H9 (cell line): ENCODE data around the gene WWC2. TPM values are rescaled to one million over a fixed set of nuclear protein-coding genes. Genes with fewer than 3 reads are reported as not detected.

Source experiments
- DNase-seq: peaks from one replicate; pipeline ENCODE4 v3.0.0-alpha.2; 2017
- H2AFZ ChIP-seq: one replicate; pipeline ENCODE4 v1.6.1; 2013; ENCODE audit warnings: mild to moderate bottlenecking, low read length, control low read depth, moderate library complexity
- H2AK5ac ChIP-seq: 2 replicates; pipeline ENCODE4 v1.6.1; 2013; ENCODE audit warnings: low read length, control low read depth, mixed read lengths; ENCODE audit not compliant: insufficient read length
- H2BK120ac ChIP-seq: one replicate; pipeline ENCODE4 v1.6.1; 2013; ENCODE audit warnings: low read depth, mild to moderate bottlenecking, low read length, control low read depth, inconsistent platforms; ENCODE audit not compliant: poor library complexity, severe bottlenecking
- H2BK12ac ChIP-seq: 2 replicates; pipeline ENCODE4 v1.6.1; 2013; ENCODE audit warnings: low read length, control low read depth, mixed read lengths, low read depth; ENCODE audit not compliant: insufficient read length
- H2BK15ac ChIP-seq: 2 replicates; pipeline ENCODE4 v1.6.1; 2013; ENCODE audit warnings: low read depth, low read length, control low read depth
- H2BK20ac ChIP-seq: one replicate; pipeline ENCODE4 v1.6.1; 2013; ENCODE audit warnings: low read depth, mild to moderate bottlenecking, low read length, control low read depth, inconsistent platforms; ENCODE audit not compliant: poor library complexity, severe bottlenecking
- H2BK5ac ChIP-seq: 2 replicates; pipeline ENCODE4 v1.6.1; 2013; ENCODE audit warnings: low read length, control low read depth, mixed read lengths; ENCODE audit not compliant: insufficient read length
- H3K14ac ChIP-seq: 2 replicates; pipeline ENCODE4 v1.6.1; 2013; ENCODE audit warnings: low read length, control low read depth; ENCODE audit not compliant: insufficient read depth
- H3K18ac ChIP-seq: 2 replicates; pipeline ENCODE4 v1.6.1; 2013; ENCODE audit warnings: low read depth, mild to moderate bottlenecking, mixed read lengths, low read length, control low read depth; ENCODE audit not compliant: insufficient read length
- H3K23ac ChIP-seq: 2 replicates; pipeline ENCODE4 v1.6.1; 2013; ENCODE audit warnings: low read length, control low read depth, mixed read lengths, low read depth; ENCODE audit not compliant: insufficient read length
- H3K23me2 ChIP-seq: 2 replicates; pipeline ENCODE4 v1.6.1; 2013; ENCODE audit warnings: low read depth, mild to moderate bottlenecking, mixed read lengths, low read length, control low read depth; ENCODE audit not compliant: insufficient read length, poor library complexity, severe bottlenecking
- H3K27ac ChIP-seq: 2 replicates; pipeline ENCODE4 v1.5.1; 2013; ENCODE audit warnings: low read length, control low read depth, mixed read lengths, low read depth; ENCODE audit not compliant: insufficient read length
- H3K27me3 ChIP-seq: 2 replicates; pipeline ENCODE4 v1.6.1; 2013; ENCODE audit warnings: low read length, control low read depth, inconsistent platforms; ENCODE audit not compliant: insufficient read depth
- H3K4ac ChIP-seq: 2 replicates; pipeline ENCODE4 v1.6.1; 2013; ENCODE audit warnings: low read depth, mild to moderate bottlenecking, control low read depth, inconsistent platforms, low read length, moderate library complexity
- H3K4me1 ChIP-seq: 2 replicates; pipeline ENCODE4 v1.6.1; 2013; ENCODE audit warnings: low read length, control low read depth, inconsistent platforms; ENCODE audit not compliant: insufficient read depth
- H3K4me2 ChIP-seq: 2 replicates; pipeline ENCODE4 v1.6.1; 2013; ENCODE audit warnings: low read length, control low read depth, mixed read lengths; ENCODE audit not compliant: insufficient read length, insufficient read depth
- H3K56ac ChIP-seq: 2 replicates; pipeline ENCODE4 v1.6.1; 2013; ENCODE audit warnings: low read depth, mild to moderate bottlenecking, mixed read lengths, low read length, control low read depth; ENCODE audit not compliant: insufficient read length
- H3K79me1 ChIP-seq: 2 replicates; pipeline ENCODE4 v1.6.1; 2013; ENCODE audit warnings: low read depth, mild to moderate bottlenecking, moderate library complexity, low read length, control low read depth, inconsistent platforms; ENCODE audit not compliant: insufficient read depth, poor library complexity, severe bottlenecking
- H3K79me2 ChIP-seq: 2 replicates; pipeline ENCODE4 v1.6.1; 2013; ENCODE audit warnings: low read length, control low read depth, inconsistent platforms; ENCODE audit not compliant: insufficient read depth
- H3K9ac ChIP-seq: 2 replicates; pipeline ENCODE4 v1.6.1; 2013; ENCODE audit warnings: low read length, control low read depth, mixed read lengths; ENCODE audit not compliant: insufficient read length; ENCODE audit errors: extremely low read depth
- H3K9me3 ChIP-seq: one replicate; pipeline ENCODE4 v1.6.1; 2013; ENCODE audit warnings: low read depth, low read length, inconsistent platforms; ENCODE audit not compliant: control insufficient read depth
- H3T11ph ChIP-seq: one replicate; pipeline ENCODE4 v1.6.1; 2013; ENCODE audit warnings: mild to moderate bottlenecking, low read length, control low read depth, inconsistent platforms
- H4K20me1 ChIP-seq: one replicate; pipeline ENCODE4 v1.6.1; 2013; ENCODE audit not compliant: control insufficient read depth, insufficient read length, insufficient read depth
- H4K5ac ChIP-seq: 2 replicates; pipeline ENCODE4 v1.6.1; 2013; ENCODE audit warnings: low read depth, mild to moderate bottlenecking, mixed read lengths, low read length, control low read depth; ENCODE audit not compliant: insufficient read length
- H4K8ac ChIP-seq: replicated peaks from 2 replicates; pipeline ENCODE4 v1.6.1; 2013; ENCODE audit warnings: low read length, control low read depth, mixed read lengths, low read depth; ENCODE audit not compliant: insufficient read length
- H4K91ac ChIP-seq: 2 replicates; pipeline ENCODE4 v1.6.1; 2013; ENCODE audit warnings: low read depth, mild to moderate bottlenecking, moderate library complexity, mixed read lengths, low read length, control low read depth; ENCODE audit not compliant: insufficient read length
- H3K27ac Mint-ChIP-seq, 3 experiments: 2 replicates in 2 of 3; 3 replicates in 1 of 3; pipeline ENCODE4 v1.8.0; 2020 to 2021; ENCODE audit warnings: mixed read lengths in 3 of 3, mild to moderate bottlenecking in 1 of 3, moderate library complexity in 1 of 3
- H3K27me3 Mint-ChIP-seq: 2 replicates; pipeline ENCODE4 v1.8.0; 2021; ENCODE audit warnings: low read depth, mild to moderate bottlenecking, moderate library complexity, mixed read lengths
- H3K36me3 Mint-ChIP-seq, 3 experiments: 2 replicates in 2 of 3; 3 replicates in 1 of 3; pipeline ENCODE4 v1.8.0; 2020 to 2021; ENCODE audit warnings: low read depth in 3 of 3, mixed read lengths in 3 of 3; ENCODE audit not compliant: insufficient read depth in 1 of 3
- H3K4me1 Mint-ChIP-seq, 2 experiments: 2 replicates each; pipeline ENCODE4 v1.8.0; 2020; ENCODE audit warnings: mixed read lengths in 2 of 2
- H3K4me3 Mint-ChIP-seq, 2 experiments: 2 replicates in 1 of 2; 3 replicates in 1 of 2; pipeline ENCODE4 v1.8.0; 2020 to 2021; ENCODE audit warnings: mild to moderate bottlenecking in 2 of 2, mixed read lengths in 2 of 2, moderate library complexity in 1 of 2
- H3K9me3 Mint-ChIP-seq, 2 experiments: 2 replicates in 1 of 2; 3 replicates in 1 of 2; pipeline ENCODE4 v1.8.0; 2020; ENCODE audit warnings: mild to moderate bottlenecking in 2 of 2, mixed read lengths in 2 of 2, moderate library complexity in 1 of 2
- WGBS: extraction: QIAGEN DNeasy Blood & Tissue Kit; methylation state at CpG from one replicate; pipeline ENCODE4 v1.1.7; 2013; ENCODE audit warnings: missing lambda C conversion rate, low lambda C conversion rate, mixed read lengths; ENCODE audit not compliant: insufficient read length; ENCODE audit errors: extremely low coverage; 5-methylcytosine and 5-hydroxymethylcytosine counted together
- total RNA-seq: library from RNA; stranded (reverse); gene quantifications from 2 replicates; pipeline ENCODE4 v1.2.1, GENCODE V29; 2021
- TF ChIP-seq, protein P1 (sequence below): fragments of 200-600 bp; sonication (generic); conservative IDR thresholded peaks from 3 replicates; pipeline ENCODE4 v1.8.0; 2021; ENCODE audit warnings: antibody characterized with exemption, mild to moderate bottlenecking

The WWC2 gene
- total RNA-seq, 1 experiment from 2014 or later: 106 TPM

DNA sequence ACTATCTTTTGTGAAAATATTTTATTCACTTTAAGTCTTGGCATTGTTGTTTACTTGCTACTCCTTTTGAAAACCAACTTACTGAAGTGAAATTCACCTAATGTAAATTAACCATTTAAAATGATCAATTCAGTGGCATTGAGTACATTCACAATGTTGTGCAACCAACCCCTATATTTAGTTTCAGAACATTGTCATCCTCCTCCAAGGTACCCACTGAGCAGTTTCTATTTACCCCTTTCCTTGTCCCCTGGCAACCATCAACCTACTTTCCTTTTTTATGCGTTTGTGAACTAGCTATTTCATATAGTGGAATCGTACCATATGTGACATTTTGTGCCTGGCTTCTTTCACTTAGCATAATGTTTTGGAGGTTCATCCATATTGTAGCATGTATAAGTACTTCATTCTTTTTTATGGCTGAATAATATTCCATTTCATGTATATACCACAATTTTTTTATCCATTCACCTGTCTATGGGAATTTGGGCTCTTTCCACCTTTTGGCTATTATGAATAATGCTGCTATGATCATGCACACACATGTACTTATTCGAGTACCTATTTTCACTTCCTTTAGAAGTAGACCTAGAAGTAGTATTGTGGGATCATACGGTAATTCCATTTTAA, 85.0 kb downstream of the WWC2 start:
- peak overlapping the region; percentile 69 for H3K4me2 ChIP-seq
- WGBS: no CpG with 5 or more reads among the region's 4 CpGs

More for the DNA sequence above, 85.0 kb downstream of the WWC2 start:
- peak overlapping the region; percentile 30 to 58 for H3K4me3 Mint-ChIP-seq
- no peak for DNase-seq
- Histone ChIP-seq H3K9me3 (no peaks in the 10 kb centered on the region), H2BK5ac (no peak overlapping the region), H4K5ac (no peak overlapping the region), H2AFZ (no peak overlapping the region), H3K9ac (no peak overlapping the region), H3K27ac (peak overlapping the region; percentile 99), H4K20me1 (no peaks in the 10 kb centered on the region), H3T11ph (no peak overlapping the region), H3K23me2 (peaks cover 4% of the 10 kb centered on the region), H3K23ac (no peak overlapping the region), H3K27me3 (no peaks in the 10 kb centered on the region), H2BK12ac (no peak overlapping the region), H2AK5ac (peak overlapping the region; percentile 9), H3K4me1 (peaks cover 23% of the 10 kb centered on the region), H3K79me1 (no peaks in the 10 kb centered on the region), H3K18ac (no peak overlapping the region), H3K4ac (no peak overlapping the region; the same call in 1 of the 2 replicates), H2BK15ac (no peak overlapping the region), H4K8ac (no peak overlapping the region), H3K56ac (no peak overlapping the region), H3K14ac (no peak overlapping the region), H3K79me2 (peaks cover 13% of the 10 kb centered on the region; the same call in 1 of the 2 replicates), H4K91ac (no peak overlapping the region), H2BK20ac (no peak overlapping the region), H2BK120ac (no peak overlapping the region)
- peak overlapping the region; percentile 93 to 99 (median 98); a peak in 6 of 7 replicates for H3K27ac Mint-ChIP-seq
- TF ChIP-seq, protein P1, sequence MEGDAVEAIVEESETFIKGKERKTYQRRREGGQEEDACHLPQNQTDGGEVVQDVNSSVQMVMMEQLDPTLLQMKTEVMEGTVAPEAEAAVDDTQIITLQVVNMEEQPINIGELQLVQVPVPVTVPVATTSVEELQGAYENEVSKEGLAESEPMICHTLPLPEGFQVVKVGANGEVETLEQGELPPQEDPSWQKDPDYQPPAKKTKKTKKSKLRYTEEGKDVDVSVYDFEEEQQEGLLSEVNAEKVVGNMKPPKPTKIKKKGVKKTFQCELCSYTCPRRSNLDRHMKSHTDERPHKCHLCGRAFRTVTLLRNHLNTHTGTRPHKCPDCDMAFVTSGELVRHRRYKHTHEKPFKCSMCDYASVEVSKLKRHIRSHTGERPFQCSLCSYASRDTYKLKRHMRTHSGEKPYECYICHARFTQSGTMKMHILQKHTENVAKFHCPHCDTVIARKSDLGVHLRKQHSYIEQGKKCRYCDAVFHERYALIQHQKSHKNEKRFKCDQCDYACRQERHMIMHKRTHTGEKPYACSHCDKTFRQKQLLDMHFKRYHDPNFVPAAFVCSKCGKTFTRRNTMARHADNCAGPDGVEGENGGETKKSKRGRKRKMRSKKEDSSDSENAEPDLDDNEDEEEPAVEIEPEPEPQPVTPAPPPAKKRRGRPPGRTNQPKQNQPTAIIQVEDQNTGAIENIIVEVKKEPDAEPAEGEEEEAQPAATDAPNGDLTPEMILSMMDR: no peak
- no peaks in the 10 kb centered on the region; the same call in 1 of the 2 replicates for H3K27me3 Mint-ChIP-seq
- peaks cover 68 to 70% of the 10 kb centered on the region in 2 experiments for H3K4me1 Mint-ChIP-seq
- peaks cover 5% of the 10 kb centered on the region in 2 experiments; a peak in 4 of 5 replicates for H3K9me3 Mint-ChIP-seq
- peaks cover 12 to 20% (median 13%) of the 10 kb centered on the region in 3 experiments for H3K36me3 Mint-ChIP-seq
